Measurements from ENCODE around the gene TSPAN18.

The TSPAN18 gene

DNA sequence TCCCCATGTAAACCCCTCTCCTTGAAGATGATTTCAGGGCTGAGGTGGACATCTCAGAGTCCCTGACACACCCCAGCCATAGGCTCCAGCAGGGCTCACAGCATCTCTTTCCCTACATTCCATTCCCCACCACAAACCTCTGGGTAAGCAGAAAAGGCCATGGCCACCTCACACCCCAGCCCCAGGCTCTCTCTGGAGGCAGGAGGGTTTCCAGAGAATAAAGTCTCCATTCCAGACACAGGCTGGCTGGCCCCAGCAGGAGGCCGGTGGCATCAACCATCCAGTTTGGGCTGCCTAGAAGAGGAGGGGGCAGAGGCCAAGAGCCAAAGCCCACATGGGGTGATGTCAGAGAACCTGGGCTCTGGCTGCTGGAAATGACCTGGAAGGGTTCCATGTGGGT, 162.5 kb downstream of the TSPAN18 start:
- Histone ChIP-seq H3K27ac (ENCODE audit: extremely low read depth, low read depth, low read length) (no peak overlapping the region), H3K36me3 (ENCODE audit: control insufficient read depth in 2 of 2, insufficient read depth in 1 of 2, low read length in 2 of 2) (no peaks in the 10 kb centered on the region), H3K4me1 (ENCODE audit: control insufficient read depth, insufficient read depth, low read length) (no peaks in the 10 kb centered on the region), H3K9me3 (ENCODE audit: control insufficient read depth, insufficient read depth, low read depth, low read length) (no peaks in the 10 kb centered on the region), H3K4me3 (ENCODE audit: low read depth, low read length) (no peak overlapping the region)
- no peak for TF ChIP-seq SCRT1 (tag by site-specific recombination; IDR thresholded peaks at IDR 0.05; ENCODE audit: borderline replicate concordance)
- no peak for TF ChIP-seq ZNF701 (tag by site-specific recombination; IDR thresholded peaks at IDR 0.05)
- TF ChIP-seq ZIC2 (tag by site-specific recombination; IDR thresholded peaks at IDR 0.05): peak; percentile 6; the same call in 1 of the 2 replicates
- TF ChIP-seq OVOL3 (tag by site-specific recombination; IDR thresholded peaks at IDR 0.05): no peak
- ChIA-PET POLR2A (no interaction called here), CTCF (interaction anchor here (0.5 to 1.3 kb wide), 3 partner anchors 210 to 272 kb away, joined by 3 to 4 read pairs (median 3); no protein-coding TSS in a partner anchor)

DNA sequence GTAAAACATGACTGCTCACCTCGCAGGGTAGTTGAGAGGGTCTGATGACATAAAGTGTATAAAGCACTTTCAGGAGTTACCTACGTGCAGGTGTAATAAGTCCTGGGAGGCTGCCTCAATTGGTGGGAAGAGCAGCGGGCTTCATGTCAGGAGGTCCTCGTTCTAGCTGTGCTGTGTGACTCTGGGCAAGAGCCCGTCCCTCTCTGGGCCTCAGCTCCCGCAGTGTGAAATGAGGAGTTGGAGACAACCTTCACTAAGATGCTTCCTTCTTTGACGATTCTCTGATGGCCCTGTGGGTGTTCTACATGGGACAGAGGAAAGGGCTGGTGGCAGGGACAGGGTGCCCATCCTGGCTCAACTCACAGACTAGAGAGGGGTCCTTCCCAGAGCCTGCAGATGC, 166.1 kb downstream of the TSPAN18 start:
- Histone ChIP-seq H3K4me3 (ENCODE audit: low read depth, low read length) (no peak overlapping the region), H3K36me3 (ENCODE audit: control insufficient read depth in 2 of 2, insufficient read depth in 1 of 2, low read length in 2 of 2) (no peaks in the 10 kb centered on the region), H3K27ac (ENCODE audit: extremely low read depth, low read depth, low read length) (no peak overlapping the region), H3K9me3 (ENCODE audit: control insufficient read depth, insufficient read depth, low read depth, low read length) (no peaks in the 10 kb centered on the region), H3K4me1 (ENCODE audit: control insufficient read depth, insufficient read depth, low read length) (no peaks in the 10 kb centered on the region)
- POLR2A ChIA-PET: interaction anchor here (0.6 kb wide), 1 partner anchor 275 kb away, joined by 3 read pairs; no protein-coding TSS in a partner anchor
- CTCF ChIA-PET: interaction anchor here (0.6 to 5.7 kb wide), 12 partner anchors 18 to 607 kb away, joined by 3 to 58 read pairs (median 6); no protein-coding TSS in a partner anchor
- TF ChIP-seq ZNF350 (tag by site-specific recombination; IDR thresholded peaks at IDR 0.05) (no peak), KLF10 (tag by site-specific recombination; IDR thresholded peaks at IDR 0.05) (no peak), ZBTB1 (tag by site-specific recombination; IDR thresholded peaks at IDR 0.05) (no peak), ZNF121 (tag by site-specific recombination; IDR thresholded peaks at IDR 0.05) (no peak), ZNF768 (tag by site-specific recombination; IDR thresholded peaks at IDR 0.05) (0 out of 2 replicates have a peak, but pooled peaks have one; percentile 34), SP2 (tag by site-specific recombination; IDR thresholded peaks at IDR 0.05) (no peak), ZNF391 (tag by site-specific recombination; IDR thresholded peaks at IDR 0.05; ENCODE audit: borderline replicate concordance, low read depth) (no peak), ZNF404 (tag by site-specific recombination; IDR thresholded peaks at IDR 0.05) (no peak)
- TF ChIP-seq, protein P1, sequence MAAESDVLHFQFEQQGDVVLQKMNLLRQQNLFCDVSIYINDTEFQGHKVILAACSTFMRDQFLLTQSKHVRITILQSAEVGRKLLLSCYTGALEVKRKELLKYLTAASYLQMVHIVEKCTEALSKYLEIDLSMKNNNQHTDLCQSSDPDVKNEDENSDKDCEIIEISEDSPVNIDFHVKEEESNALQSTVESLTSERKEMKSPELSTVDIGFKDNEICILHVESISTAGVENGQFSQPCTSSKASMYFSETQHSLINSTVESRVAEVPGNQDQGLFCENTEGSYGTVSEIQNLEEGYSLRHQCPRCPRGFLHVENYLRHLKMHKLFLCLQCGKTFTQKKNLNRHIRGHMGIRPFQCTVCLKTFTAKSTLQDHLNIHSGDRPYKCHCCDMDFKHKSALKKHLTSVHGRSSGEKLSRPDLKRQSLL (tag by site-specific recombination; IDR thresholded peaks at IDR 0.05): no peak

DNA sequence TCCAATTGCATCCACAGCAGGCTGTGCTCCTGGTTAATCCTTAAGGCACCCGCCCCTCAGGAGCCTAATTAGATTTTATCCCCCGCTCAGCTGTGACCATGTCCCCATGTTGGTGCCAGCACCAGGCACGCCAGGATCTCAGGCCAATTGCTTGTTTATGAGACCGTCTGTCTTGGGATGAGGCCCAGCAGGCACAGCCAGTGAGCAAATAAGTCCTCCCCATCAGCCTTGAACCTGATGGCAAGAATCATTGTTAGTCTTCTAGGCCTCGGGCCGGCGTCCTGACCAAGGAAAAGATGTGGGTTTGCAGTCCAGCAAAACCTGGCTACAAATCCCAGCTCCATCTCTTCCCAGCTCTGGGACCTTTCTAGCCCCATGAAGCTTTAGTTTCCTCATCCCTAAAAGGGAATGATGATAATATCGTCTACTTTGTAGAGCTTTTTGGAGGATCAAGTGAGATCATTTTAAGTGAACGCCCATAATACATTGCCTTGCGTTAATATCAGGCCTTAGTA, 166.6 kb downstream of the TSPAN18 start:
- Histone ChIP-seq H3K4me1 (ENCODE audit: control insufficient read depth, insufficient read depth, low read length) (no peaks in the 10 kb centered on the region), H3K27ac (ENCODE audit: extremely low read depth, low read depth, low read length) (no peak overlapping the region), H3K9me3 (ENCODE audit: control insufficient read depth, insufficient read depth, low read depth, low read length) (no peaks in the 10 kb centered on the region), H3K36me3 (ENCODE audit: control insufficient read depth in 2 of 2, insufficient read depth in 1 of 2, low read length in 2 of 2) (no peaks in the 10 kb centered on the region), H3K4me3 (ENCODE audit: low read depth, low read length) (no peak overlapping the region)
- POLR2A ChIA-PET: interaction anchor here (0.6 kb wide), 1 partner anchor 276 kb away, joined by 3 read pairs; no protein-coding TSS in a partner anchor
- TF ChIP-seq ZNF768 (tag by site-specific recombination; IDR thresholded peaks at IDR 0.05) (no peak), ZNF121 (tag by site-specific recombination; IDR thresholded peaks at IDR 0.05) (no peak), ZNF843 (tag by site-specific recombination; IDR thresholded peaks at IDR 0.05) (no peak), ZIC2 (tag by site-specific recombination; IDR thresholded peaks at IDR 0.05) (peak; percentile 90), ZXDB (tag by site-specific recombination; IDR thresholded peaks at IDR 0.05) (no peak)
- CTCF ChIA-PET: interaction anchor here (0.6 to 5.7 kb wide), 17 partner anchors 19 to 439 kb away, joined by 3 to 58 read pairs (median 5); no protein-coding TSS in a partner anchor

DNA sequence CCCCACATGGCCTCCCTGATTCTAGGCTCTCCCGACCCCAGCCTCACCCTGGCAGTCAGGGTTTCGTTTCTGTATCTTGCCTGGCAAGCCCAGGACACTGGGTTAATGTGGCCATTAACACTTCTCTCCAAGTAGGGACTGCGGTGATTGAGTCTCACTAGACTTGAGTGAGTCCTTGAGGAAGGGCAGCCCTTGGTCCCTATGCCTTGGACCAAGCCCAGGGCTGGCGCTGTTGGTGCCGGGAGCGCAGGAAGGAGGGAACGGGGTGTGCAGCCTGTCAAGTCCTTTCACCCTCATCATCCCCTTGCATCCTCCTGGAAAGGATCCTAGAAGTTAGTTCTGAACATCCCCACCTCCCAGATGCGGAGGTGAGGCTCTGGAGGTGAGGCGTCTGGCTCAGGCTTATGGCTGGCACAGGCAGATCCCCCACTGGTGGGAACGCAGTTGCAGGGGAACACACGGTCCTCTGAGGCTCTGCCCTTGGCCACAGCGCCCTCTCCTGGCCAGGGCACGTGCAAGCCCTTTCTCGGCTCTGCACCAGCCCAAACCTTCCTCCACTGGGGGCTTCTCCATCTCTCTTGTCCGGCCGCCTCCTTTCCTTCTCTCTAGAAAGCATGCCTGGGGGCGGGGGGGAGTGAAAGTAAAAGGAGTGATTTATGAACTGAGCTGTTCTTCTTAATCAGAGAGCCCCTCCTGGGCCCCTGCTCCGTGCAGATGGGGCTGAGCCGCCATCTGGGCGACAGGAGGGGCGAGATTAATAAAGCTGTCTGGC, 167.3 kb downstream of the TSPAN18 start:
- Histone ChIP-seq H3K4me1 (ENCODE audit: control insufficient read depth, insufficient read depth, low read length) (no peaks in the 10 kb centered on the region), H3K27ac (ENCODE audit: extremely low read depth, low read depth, low read length) (no peak overlapping the region), H3K4me3 (ENCODE audit: low read depth, low read length) (no peak overlapping the region), H3K9me3 (ENCODE audit: control insufficient read depth, insufficient read depth, low read depth, low read length) (no peaks in the 10 kb centered on the region), H3K36me3 (ENCODE audit: control insufficient read depth in 2 of 2, insufficient read depth in 1 of 2, low read length in 2 of 2) (no peaks in the 10 kb centered on the region)
- ChIA-PET CTCF (interaction anchor here (0.5 to 5.7 kb wide), 47 partner anchors 8 to 859 kb away, joined by 3 to 58 read pairs (median 4); partner anchors contain the start of gene TSPAN18), POLR2A (no interaction called here)
- TF ChIP-seq ZNF621 (tag by site-specific recombination; IDR thresholded peaks at IDR 0.05) (no peak), ZNF654 (tag by site-specific recombination; IDR thresholded peaks at IDR 0.05; ENCODE audit: low read depth) (peak; percentile 82), ZNF2 (tag by site-specific recombination; IDR thresholded peaks at IDR 0.05) (0 out of 2 replicates have a peak, but pooled peaks have one; percentile 70), MZF1 (tag by site-specific recombination; IDR thresholded peaks at IDR 0.05; ENCODE audit: borderline replicate concordance) (peak; percentile 92), GLIS1 (tag by site-specific recombination; IDR thresholded peaks at IDR 0.05) (peak; percentile 64; the same call in 1 of the 2 replicates), GLIS2 (tag by site-specific recombination; IDR thresholded peaks at IDR 0.05) (peak; percentile 19; the same call in 1 of the 2 replicates)
- TF ChIP-seq, protein P2, sequence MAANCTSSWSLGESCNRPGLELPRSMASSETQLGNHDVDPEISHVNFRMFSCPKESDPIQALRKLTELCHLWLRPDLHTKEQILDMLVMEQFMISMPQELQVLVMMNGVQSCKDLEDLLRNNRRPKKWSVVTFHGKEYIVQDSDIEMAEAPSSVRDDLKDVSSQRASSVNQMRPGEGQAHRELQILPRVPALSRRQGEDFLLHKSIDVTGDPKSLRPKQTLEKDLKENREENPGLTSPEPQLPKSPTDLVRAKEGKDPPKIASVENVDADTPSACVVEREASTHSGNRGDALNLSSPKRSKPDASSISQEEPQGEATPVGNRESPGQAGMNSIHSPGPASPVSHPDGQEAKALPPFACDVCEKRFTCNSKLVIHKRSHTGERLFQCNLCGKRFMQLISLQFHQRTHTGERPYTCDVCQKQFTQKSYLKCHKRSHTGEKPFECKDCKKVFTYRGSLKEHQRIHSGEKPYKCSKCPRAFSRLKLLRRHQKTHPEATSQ (tag by site-specific recombination; IDR thresholded peaks at IDR 0.05): no peak
- TF ChIP-seq, protein P3, sequence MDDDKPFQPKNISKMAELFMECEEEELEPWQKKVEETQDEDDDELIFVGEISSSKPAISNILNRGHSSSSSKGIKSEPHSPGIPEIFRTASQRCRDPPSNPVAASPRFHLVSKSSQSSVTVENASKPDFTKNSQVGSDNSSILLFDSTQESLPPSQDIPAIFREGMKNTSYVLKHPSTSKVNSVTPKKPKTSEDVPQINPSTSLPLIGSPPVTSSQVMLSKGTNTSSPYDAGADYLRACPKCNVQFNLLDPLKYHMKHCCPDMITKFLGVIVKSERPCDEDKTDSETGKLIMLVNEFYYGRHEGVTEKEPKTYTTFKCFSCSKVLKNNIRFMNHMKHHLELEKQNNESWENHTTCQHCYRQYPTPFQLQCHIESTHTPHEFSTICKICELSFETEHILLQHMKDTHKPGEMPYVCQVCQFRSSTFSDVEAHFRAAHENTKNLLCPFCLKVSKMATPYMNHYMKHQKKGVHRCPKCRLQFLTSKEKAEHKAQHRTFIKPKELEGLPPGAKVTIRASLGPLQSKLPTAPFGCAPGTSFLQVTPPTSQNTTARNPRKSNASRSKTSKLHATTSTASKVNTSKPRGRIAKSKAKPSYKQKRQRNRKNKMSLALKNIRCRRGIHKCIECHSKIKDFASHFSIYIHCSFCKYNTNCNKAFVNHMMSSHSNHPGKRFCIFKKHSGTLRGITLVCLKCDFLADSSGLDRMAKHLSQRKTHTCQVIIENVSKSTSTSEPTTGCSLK (tag by site-specific recombination; IDR thresholded peaks at IDR 0.05): no peak
